Measurements from ENCODE around the gene KRT2. TPM values are rescaled to one million over a fixed set of nuclear protein-coding genes. Genes with fewer than 3 reads are reported as not detected.

Gene KRT2
- total and polyA plus RNA-seq, 4 donors, result not detected

GRCh38 chr12:52615912-52616311, 36.1 kb downstream of the KRT2 start:
- 89% methylated on average over 9 of the region's 9 CpGs for WGBS
- no peak overlapping the region for H3K9ac ChIP-seq (ENCODE audit: low read depth in 1 of 2, low read length in 2 of 2)
- TF ChIP-seq MAX (IDR thresholded peaks at IDR 0.05) (no peak), JUND (IDR thresholded peaks at IDR 0.05) (no peak), RXRA (IDR thresholded peaks at IDR 0.05) (no peak), TAF1 (conservative IDR thresholded peaks at IDR 0.05) (no peak), CTCF (IDR thresholded peaks at IDR 0.05; ENCODE audit: low read depth, low read length, missing input control) (no peak), SP1 (IDR thresholded peaks at IDR 0.05) (no peak), REST (IDR thresholded peaks at IDR 0.05) (no peak), YY1 (IDR thresholded peaks at IDR 0.05) (no peak), HNF4A (conservative IDR thresholded peaks at IDR 0.05) (no peak), GABPA (IDR thresholded peaks at IDR 0.05 in 1 of 2, conservative IDR thresholded peaks at IDR 0.05 in 1 of 2) (no peak), HNF4G (IDR thresholded peaks at IDR 0.05) (no peak), FOXA1 (IDR thresholded peaks at IDR 0.05) (no peak), FOXA2 (IDR thresholded peaks at IDR 0.05) (no peak)
- H3K27ac ChIP-seq (ENCODE audit: low read depth in 1 of 2, low read length in 2 of 2), result no peak overlapping the region
- H3K4me3 ChIP-seq (ENCODE audit: low read depth in 1 of 3, low read length in 3 of 3), result no peak overlapping the region
- no peaks in the 10 kb centered on the region for H3K4me1 ChIP-seq (ENCODE audit: control insufficient read depth in 4 of 4, insufficient read depth in 4 of 4, low read length in 3 of 4)
- no peaks in the 10 kb centered on the region for H3K9me3 ChIP-seq (ENCODE audit: control insufficient read depth in 4 of 4, low read length in 3 of 4)
- H3K27me3 ChIP-seq (ENCODE audit: control insufficient read depth in 4 of 4, insufficient read depth in 4 of 4, low read length in 3 of 4), result no peaks in the 10 kb centered on the region
- no peak for DNase-seq (ENCODE audit: low spot score)
- no peaks in the 10 kb centered on the region for H3K36me3 ChIP-seq (ENCODE audit: control insufficient read depth in 4 of 4, insufficient read depth in 3 of 4, low read depth in 1 of 4, low read length in 3 of 4)

GRCh38 chr12:52615208-52615868, 36.7 kb downstream of the KRT2 start:
- DNase-seq (ENCODE audit: low spot score), result peak; percentile 27
- Histone ChIP-seq H3K36me3 (ENCODE audit: control insufficient read depth in 4 of 4, insufficient read depth in 3 of 4, low read depth in 1 of 4, low read length in 3 of 4) (no peaks in the 10 kb centered on the region), H3K4me1 (ENCODE audit: control insufficient read depth in 4 of 4, insufficient read depth in 4 of 4, low read length in 3 of 4) (no peaks in the 10 kb centered on the region), H3K27me3 (ENCODE audit: control insufficient read depth in 4 of 4, insufficient read depth in 4 of 4, low read length in 3 of 4) (no peaks in the 10 kb centered on the region), H3K9me3 (ENCODE audit: control insufficient read depth in 4 of 4, low read length in 3 of 4) (no peaks in the 10 kb centered on the region), H3K27ac (ENCODE audit: low read depth in 1 of 2, low read length in 2 of 2) (no peak overlapping the region), H3K9ac (ENCODE audit: low read depth in 1 of 2, low read length in 2 of 2) (no peak overlapping the region), H3K4me3 (ENCODE audit: low read depth in 1 of 3, low read length in 3 of 3) (no peak overlapping the region)
- 64% methylated on average over 6 of the region's 6 CpGs for WGBS
- TF ChIP-seq JUND (IDR thresholded peaks at IDR 0.05) (no peak), CTCF (IDR thresholded peaks at IDR 0.05; ENCODE audit: low read depth, low read length, missing input control) (no peak), YY1 (IDR thresholded peaks at IDR 0.05) (no peak), FOXA2 (IDR thresholded peaks at IDR 0.05) (no peak), RAD21 (IDR thresholded peaks at IDR 0.05) (no peak), TAF1 (conservative IDR thresholded peaks at IDR 0.05) (no peak), FOXA1 (IDR thresholded peaks at IDR 0.05) (no peak), NR2F2 (IDR thresholded peaks at IDR 0.05) (no peak), REST (IDR thresholded peaks at IDR 0.05) (no peak), ATF3 (IDR thresholded peaks at IDR 0.05) (no peak), SP1 (IDR thresholded peaks at IDR 0.05) (no peak), HNF4A (conservative IDR thresholded peaks at IDR 0.05) (no peak), MAX (IDR thresholded peaks at IDR 0.05) (no peak), GABPA (IDR thresholded peaks at IDR 0.05 in 1 of 2, conservative IDR thresholded peaks at IDR 0.05 in 1 of 2) (no peak), RXRA (IDR thresholded peaks at IDR 0.05) (no peak), EGR1 (IDR thresholded peaks at IDR 0.05; ENCODE audit: low read depth in 2 of 2) (no peak)

Data from liver (tissue), 9 donors.